GM21515 (cell line): Measurements from ENCODE around the gene MT1B.

Source experiments
- ATAC-seq: cut with Tn5 transposase; IDR thresholded peaks from one replicate; pipeline ENCODE4 v1.9.1; 2021; ENCODE audit not compliant: unreplicated experiment

MT1B gene

DNA sequence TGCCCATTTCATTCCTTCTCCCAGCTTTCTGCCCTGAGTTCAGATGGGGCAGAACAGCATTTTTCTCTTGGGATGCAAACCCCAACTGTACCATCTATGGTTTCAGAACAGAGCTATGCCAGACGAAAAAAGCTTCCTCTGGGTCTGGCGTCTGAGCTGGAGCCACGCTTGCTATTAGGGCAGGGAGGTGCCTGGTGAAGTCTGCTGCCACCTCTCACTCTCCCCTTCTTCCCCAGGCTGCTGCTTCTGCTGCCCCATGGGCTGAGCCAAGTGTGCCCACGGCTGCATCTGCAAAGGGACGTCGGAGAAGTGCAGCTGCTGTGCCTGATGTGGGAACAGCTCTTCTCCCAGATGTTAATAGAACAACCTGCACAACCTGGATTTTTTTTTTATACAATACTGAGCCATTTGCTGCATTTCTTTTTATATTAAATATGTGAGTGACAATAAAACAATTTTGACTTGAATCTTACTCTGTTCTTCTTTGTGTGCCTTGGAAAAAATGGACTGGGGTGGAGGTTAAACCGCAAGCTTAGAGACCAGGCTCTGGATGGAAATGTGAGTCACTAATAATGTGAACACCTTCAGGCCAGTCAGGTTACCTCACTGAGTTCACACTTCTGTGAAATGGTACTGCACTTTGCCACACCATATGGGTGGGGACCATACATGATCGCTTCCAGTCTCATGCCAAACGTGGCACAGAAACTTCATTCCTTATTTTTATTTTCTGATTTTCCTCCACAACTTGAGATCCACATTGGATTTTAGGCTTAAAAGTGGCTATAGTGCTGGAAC lies 14.9 kb upstream of the MT1B start:
- ATAC-seq, result no peak

DNA sequence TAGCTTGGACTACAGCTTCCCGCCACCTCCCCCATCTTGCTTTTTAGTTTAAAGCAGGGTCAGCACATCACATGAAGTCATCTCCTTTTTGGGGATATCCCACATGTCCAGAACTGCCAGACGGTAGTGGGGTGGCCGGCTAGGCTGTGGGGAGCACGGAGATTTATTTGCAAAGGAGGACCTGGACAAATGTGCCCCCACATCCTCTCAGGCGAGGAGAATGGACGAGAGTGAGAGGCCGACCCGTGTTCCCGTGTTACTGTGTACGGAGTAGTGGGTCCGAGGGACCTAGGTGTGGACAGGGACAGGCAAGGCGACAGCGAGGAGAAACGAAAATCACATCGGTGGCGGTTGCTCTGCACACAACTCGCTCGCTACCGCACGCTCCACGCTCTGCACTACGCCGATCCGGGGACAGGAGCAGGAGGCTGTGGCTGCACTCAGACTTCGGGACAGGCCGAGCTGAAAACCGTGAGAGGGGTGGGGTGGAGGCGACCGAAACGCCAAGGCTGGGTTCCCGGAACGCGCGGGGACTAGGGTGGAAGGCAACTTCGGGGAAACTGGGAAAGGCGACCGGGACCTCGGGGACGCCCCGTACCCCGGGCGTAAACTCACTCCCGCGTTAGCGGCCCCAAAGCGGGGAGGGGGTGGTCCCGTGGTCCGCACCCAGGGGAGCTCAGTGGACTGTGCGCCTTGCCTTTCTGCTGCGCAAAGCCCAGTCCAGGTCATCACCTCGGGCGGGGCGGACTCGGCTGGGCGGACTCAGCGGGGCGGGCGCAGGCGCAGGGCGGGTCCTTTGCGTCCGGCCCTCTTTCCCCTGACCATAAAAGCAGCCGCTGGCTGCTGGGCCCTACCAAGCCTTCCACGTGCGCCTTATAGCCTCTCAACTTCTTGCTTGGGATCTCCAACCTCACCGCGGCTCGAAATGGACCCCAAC lies 13.6 kb upstream of the MT1B start, which contains the start of gene MT1A:
MT1A (plus strand) TSS at position 853 of the 937 bp plus-strand sequence; CDS start at position 926, 73 bp downstream.
- no peak for ATAC-seq

DNA sequence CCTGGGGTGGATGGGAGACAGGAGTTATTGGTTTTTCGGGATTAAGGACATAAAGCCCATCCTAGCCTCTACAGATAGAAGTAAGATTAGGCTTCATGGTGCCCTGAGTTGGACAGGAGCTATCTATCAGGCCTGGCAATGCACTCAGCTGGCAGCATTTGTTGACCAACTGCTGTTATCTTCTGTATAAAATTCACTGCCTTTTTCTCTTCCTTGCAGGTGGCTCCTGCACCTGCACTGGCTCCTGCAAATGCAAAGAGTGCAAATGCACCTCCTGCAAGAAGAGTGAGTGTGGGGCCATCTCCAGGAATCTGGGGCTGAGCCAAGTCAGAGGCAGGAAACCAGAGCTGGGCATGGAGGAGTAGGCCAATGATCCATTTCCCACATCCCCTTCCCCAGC lies 12.6 kb upstream of the MT1B start:
- ATAC-seq, result no peak

DNA sequence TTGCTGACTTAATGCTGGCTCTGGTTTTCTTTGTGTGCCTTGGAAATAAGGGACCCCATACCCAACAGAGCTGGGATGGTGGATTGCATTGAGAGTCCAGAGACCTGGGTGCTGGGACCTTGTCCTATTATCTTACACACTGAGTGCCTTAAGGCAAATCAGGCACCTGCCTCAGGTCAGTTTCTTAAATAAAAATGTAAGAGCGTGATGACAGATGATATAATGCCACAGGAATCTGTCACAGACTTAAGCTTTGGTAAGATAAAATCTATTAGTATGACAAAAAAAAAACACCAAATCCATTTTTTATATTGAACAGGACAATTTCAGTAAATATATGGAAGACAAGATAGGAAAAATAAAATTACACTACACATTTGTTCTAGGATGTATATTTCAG lies 11.6 kb upstream of the MT1B start:
- ATAC-seq, result no peak

DNA sequence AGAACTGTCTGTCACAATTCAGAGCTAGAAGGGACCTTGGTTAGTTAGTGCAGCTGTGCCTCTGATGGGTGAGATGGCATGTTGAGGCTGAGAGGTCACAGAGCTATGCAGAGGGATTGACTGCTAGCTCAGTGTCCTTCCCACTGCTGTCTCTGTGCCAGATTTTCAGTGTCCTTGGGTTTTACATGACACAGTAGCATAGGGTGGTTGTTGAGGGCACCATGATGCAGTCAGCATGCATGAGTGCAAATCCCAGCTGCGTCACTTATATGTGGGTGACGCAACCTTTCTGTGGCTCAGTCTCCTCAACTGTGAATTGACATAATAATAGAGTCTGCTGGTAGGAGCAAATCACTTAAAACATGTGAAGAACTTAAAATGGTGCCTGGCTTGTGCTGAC lies 10.5 kb upstream of the MT1B start:
- ATAC-seq, result no peak

DNA sequence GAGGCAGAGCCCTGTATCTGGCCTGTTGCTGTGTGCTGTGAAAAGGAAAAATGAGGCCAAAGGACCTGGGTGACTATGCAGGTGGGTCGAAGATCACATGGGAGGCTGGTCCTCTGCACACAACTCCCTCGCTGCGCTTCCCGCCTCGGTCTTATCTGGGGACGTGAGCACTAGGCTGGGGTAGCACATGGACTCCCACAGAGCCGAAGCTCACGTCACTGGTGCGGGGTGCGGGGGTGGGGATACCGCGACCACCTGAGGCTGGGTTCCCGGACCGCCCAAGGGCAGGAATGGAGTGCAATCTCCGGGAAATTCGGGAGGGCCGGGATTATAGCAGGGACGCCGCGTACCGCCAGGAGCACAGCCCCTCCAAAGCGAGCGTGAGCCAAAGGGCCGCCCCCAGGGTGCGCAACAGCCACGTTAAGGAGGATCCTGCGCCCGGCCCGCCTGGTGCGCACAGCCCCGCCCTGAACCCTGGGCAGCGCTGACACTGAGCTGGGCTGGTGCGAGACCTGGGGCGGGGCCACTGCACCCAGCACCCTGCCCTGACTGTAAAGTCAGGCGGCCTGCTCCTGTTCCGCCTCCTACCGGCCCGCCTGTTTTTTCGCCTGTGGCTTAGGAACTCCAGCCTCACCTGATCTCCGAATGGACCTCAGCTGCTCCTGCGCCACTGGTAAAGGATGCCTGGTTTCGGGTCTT lies 8.5 kb upstream of the MT1B start:
- peak; percentile 59 for ATAC-seq

DNA sequence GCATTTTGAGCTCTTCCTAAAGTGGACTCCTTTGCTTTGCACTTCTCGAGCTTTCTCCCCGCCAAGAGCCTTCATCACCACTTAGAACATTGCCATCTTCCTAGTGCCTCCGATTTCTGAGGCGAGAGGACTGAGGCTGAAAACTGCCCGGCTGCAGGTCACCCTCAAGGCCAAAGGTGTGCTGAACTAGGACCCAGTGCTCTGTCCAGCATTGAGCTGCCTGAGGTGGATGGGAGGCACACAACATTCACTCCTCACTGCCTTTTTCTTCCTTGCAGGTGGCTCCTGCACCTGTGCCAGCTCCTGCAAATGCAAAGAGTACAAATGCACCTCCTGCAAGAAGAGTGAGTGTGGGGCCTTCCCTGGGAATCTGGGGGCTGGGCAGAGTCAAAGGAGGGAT lies 7.9 kb upstream of the MT1B start:
- ATAC-seq, result no peak

DNA sequence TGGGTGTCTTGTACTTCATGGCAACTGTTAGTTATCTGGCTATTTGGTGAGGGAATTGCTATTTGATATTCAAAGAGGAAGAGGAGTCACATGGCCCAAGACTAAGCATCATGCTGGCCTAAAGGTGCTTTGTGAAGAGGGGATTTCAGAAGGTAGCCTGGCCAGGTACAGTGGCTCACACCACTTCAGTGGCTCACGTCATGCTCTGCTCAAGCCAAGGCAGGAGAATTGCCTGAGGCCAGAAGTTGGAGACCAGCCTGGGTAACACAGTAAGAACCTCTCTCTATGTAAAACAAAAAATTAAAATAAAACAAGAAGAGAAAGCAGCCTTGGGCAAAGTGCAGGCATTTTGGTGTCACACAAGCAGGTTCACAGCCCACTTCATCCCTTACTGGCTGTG lies 6.4 kb upstream of the MT1B start:
- no peak for ATAC-seq

DNA sequence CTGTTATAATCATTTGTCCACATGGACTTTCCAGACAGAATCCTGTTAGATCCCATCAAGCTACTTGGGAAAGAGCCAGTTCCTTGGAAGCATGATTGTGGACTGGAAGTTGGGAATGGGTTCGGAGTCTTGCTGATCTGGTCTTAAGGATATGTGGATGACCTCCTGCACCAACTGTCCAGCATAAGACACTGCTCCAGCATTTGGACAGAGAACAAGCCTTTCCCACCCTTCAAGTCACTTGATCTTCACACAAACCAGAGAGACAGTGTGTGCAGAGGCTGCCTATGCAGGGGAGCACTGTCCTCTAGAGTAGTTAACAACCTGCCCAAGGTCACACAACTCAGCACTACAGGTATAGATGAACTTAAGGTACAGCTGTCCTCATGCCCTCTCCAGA lies 5.8 kb upstream of the MT1B start:
- ATAC-seq, result no peak

DNA sequence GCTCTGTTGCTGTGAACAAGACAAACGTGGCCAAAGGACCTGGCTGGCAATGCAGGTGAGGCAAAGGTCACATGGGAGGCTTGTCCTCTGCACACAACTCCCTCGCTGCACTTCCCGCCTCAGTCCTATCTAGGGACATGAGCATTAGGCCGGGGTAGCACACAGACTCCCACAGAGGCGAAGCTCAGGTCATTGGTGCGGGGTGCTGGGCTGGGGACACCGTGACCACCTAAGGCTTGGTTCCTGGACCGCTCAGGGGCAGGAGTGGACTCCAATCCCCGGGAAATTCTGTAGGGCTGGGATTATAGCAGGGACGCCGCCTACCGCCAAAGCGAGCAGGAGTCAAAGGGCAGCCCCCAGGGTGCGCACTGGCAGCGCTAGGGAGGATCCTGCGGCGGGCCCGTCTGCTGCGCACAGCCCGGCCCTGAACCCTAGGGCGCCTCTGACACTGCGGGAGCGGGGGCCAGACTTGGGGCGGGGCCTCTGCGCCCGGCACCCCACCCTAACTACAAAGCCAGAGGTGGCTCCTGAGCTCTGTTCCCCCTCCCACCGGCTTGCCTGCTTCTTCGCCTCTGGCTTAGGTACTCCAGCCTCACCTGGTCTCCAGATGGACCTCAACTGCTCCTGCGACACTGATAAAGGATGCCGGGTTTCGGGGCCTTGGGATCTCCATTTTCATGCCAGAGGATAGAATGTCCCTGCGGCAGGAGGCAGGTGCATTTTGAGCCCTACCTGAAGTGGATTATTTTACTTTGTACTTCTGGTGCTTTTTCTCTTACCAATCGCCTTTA lies 3.9 kb upstream of the MT1B start:
- ATAC-seq, result no peak

DNA sequence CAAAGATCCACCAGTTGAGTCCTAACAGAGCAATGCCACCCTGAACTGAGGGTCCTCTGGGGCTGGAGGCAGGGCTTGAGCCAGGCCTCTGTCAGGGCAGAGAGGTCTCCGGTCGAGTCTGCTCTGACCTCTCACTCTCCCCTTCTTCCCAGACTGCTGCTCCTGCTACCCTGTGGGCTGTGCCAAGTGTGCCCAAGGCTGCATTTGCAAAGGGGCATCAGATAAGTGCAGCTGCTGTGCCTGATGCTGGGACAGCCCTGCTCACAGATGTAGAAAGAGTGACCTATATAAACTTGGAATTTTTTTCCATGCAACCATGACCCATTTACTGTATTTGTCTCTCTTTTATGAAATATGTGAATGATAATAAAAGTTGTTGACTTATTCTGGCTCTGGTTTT lies 2.4 kb upstream of the MT1B start:
- no peak for ATAC-seq

DNA sequence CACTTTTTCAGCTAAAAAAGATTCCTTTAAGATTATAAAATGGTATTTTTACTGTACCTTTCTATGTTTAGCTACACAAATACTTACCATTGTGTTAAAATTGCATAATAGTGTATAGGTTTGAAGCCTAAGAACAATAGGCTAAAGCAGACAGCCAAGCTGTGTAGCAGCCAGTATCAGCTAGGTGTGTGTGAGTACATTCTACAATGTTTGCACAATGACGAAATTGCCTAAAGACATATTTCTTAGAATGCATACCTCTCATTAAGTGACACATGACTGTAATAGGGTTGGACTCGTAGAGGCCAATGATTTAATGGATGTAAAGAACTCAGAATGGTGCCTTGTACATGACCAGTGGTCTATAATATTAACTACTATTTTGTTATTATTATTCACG lies 1.9 kb upstream of the MT1B start:
- no peak for ATAC-seq

DNA sequence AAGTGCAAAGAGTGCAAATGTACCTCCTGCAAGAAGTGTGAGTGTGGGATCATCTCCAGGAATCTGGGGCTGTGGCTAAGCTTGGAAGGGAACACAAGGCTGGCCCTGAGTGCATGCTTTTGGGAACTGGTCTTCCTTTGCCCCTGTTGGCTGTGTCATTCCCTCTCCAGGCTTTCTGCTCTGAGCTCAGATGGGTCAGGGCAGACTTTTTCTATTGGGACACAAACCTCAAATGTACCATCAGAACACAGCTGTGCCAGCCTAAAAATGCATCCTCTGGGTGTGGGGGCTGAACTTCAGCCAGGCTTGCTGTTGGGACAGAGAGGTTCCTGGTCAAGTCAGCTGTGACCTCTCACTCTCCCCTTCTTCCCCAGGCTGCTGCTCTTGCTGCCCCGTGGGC lies 914 bp downstream of the MT1B start:
- no peak for ATAC-seq

DNA sequence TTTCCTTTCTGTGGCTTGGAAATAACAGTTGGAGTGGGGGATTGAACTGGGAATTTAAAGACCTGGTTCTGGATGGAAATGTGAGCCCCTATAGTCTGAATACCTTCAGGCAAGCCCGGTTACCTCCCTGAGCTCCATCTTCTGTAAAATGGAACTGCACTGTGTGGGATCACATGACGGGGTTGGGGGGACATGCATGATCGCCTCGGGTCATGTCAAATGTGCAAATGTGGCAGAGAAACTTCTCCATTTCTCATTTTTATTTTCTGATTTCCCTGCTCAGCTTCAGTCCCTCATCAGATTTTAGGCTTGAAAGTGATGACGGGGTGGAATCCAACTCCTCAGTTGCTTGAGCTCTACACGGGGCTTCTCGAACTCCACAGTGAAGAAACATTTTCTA lies 1.5 kb downstream of the MT1B start:
- no peak for ATAC-seq

DNA sequence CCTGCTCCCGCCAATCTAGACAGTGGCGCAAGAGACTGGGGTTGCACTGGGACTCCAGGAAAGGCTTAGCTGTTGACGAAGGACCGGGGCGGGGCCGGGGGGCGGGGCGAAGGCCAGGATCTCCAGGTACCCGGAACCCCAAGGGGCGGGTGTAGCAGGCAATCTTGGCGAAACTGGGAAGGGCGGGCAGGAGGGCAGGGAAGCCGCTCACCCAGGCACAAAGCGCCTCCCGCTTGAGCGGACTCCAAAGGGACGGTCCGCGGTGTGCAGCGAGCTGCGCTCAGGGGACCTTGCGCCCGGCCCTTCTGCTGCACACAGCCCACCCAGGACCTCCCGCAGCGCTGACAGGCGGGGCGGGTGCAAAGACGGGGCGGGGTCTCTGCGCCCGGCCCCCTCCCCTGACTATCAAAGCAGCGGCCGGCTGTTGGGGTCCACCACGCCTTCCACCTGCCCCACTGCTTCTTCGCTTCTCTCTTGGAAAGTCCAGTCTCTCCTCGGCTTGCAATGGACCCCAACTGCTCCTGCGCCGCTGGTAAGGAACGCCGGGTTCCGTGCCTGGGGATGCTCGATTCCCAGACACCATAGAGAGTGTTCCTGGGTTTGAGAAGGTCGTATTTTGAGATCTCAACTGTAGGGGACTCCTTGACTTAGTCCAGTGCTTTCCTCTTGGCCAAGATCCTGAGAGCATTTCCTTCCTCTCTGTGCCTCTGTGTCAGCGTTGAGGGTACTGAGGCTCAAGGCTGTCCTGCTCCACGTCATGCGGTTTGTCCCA lies 6.1 kb downstream of the MT1B start, which contains the start of gene MT1F:
MT1F (plus strand) TSS at position 405 of the 772 bp plus-strand sequence; CDS start at position 505, 100 bp downstream.
- ATAC-seq, result no peak

DNA sequence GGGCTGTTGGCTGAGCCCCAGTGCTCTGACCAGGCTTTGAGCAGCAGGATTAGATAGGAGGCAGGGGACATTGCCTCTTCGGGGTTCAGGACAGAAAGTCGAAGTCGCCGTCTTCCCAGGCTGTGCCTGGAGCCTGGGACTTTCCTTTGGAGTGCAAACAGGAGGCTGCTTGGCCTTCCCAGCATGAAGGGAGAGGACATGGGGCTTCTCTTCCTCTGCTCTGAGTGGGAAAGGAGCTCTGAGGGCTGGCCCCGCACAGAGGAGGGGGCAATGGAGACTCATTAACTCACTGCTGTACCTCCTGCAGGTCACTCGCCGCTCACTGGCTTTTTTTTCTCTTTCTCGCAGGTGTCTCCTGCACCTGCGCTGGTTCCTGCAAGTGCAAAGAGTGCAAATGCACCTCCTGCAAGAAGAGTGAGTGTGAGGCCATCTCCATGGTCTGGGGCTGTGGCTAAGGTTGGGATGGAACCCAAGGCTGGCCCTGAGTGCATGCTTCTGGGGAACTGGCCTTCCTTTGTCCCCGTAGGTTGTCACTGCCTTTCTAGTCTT lies 6.7 kb downstream of the MT1B start:
- ATAC-seq, result no peak

DNA sequence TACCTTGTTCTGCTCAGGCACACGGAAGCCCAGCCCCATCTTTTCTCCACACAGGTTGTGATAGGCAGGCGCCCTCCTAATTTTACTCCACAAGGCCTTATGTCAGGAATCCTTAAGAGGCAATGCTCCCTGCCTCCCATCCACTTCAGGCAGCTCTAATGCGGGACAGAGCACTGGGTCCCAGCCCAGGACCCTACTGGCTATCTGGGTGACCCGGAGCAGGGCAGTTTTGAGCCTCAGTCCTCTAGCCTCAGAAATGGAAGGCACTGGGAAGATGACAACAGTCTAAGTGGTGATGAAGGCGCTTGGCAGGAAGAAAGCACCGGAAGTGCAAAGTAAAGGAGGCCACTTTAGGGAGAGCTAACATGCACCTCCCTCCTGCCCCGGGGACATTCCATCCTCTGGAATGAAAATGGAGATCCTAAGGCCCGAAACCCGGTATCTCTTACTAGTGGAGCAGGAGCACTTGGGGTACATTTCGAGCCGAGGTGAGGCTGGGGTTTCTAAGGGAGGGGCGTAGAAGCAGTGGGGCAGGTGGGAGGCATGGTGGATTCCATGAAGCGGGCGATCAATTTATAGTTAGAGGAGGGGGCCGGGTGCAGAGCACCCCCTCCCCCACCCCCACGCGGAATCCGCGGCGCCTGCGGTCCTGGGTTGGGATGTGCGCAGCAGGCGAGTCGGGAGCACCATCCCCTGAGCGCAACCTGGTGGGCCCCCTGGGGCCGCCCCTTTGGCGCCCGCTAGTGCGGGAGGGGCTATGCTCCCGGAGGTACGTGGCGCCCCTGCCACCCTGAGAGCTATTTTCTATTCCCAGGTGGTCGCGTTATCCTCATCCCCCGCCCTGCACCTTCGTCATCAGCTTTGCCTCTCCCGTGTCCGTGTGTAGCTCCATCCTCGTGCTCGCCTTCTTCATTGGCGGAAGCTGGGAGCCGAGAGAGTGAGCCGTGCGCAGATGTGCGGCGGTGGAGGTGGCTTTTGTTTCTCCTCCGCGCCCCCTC lies 11.0 kb downstream of the MT1B start:
- no peak for ATAC-seq

DNA sequence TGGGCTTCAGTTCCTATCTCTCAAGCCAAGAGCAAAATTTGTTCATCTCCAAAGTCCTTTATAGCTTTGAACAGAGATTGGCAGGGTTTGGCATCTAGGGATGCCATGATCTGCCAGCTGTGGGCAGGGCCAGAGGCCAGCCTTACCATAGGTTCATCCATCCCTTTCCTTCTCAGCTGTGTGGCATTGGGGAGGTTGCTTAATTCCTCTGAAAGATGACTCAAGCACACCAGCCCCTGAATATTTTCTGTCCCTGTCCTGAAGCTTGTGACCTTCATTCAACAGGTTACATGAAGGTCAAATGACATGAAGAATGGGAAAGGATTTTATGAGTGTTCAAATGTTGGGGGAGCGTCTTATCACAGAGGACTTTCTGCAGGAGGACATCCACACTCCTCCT lies 12.8 kb downstream of the MT1B start:
- ATAC-seq, result no peak
